Lung (tissue), 12 donors: ENCODE data around the gene ALKBH3. TPM values are rescaled to one million over a fixed set of nuclear protein-coding genes. Genes with fewer than 3 reads are reported as not detected.

Source experiments
- ATAC-seq: fragments of 200-7000 bp; cut with Tn5 transposase; one replicate; pipeline ENCODE4 v1.9.1; 2020; ENCODE audit warnings: moderate number of reproducible peaks; ENCODE audit not compliant: insufficient read depth, low FRiP score
- DNase-seq, 3 donors: peaks; one replicate each; pipeline ENCODE4 v3.0.0-alpha.2; 2013 to 2017
- H3K27ac ChIP-seq, 2 donors: one replicate each; pipeline ENCODE4 v1.5.1; 2013; ENCODE audit warnings: mild to moderate bottlenecking in 2 of 2, moderate library complexity in 2 of 2, control low read depth in 1 of 2, inconsistent platforms in 1 of 2, low read depth in 1 of 2, low read length in 1 of 2
- H3K27me3 ChIP-seq, 3 donors: one replicate each; pipeline ENCODE4 v1.5.1; 2013; ENCODE audit warnings: low read length in 2 of 3; ENCODE audit not compliant: control insufficient read depth in 3 of 3, insufficient read depth in 3 of 3
- H3K36me3 ChIP-seq, 4 donors: one replicate each; pipeline ENCODE4 v1.5.1; 2013; ENCODE audit warnings: low read length in 4 of 4, mild to moderate bottlenecking in 1 of 4, moderate library complexity in 1 of 4; ENCODE audit not compliant: control insufficient read depth in 4 of 4, insufficient read depth in 4 of 4
- H3K4me1 ChIP-seq, 5 donors: one replicate each; pipeline ENCODE4 v1.5.1; 2013; ENCODE audit warnings: low read length in 5 of 5, mild to moderate bottlenecking in 2 of 5, moderate library complexity in 1 of 5; ENCODE audit not compliant: control insufficient read depth in 5 of 5, insufficient read depth in 5 of 5
- H3K4me3 ChIP-seq: one replicate; pipeline ENCODE4 v1.5.1; 2013; ENCODE audit warnings: mild to moderate bottlenecking, control low read depth, moderate library complexity
- H3K9ac ChIP-seq, 2 donors: one replicate each; pipeline ENCODE4 v1.5.1; 2013; ENCODE audit warnings: low read length in 2 of 2, control low read depth in 1 of 2; ENCODE audit not compliant: insufficient read depth in 1 of 2
- H3K9me3 ChIP-seq, 4 donors: one replicate each; pipeline ENCODE4 v1.5.1; 2013; ENCODE audit warnings: low read length in 3 of 4, mild to moderate bottlenecking in 1 of 4, moderate library complexity in 1 of 4; ENCODE audit not compliant: control insufficient read depth in 4 of 4, insufficient read depth in 3 of 4
- CTCF ChIP-seq: IDR thresholded peaks from 2 replicates; pipeline ENCODE4 v1.5.1; 2012; ENCODE audit warnings: mild to moderate bottlenecking; ENCODE audit errors: control extremely low read depth, extremely low read depth
- WGBS, 2 donors: extraction: QIAGEN DNeasy Blood & Tissue Kit; methylation state at CpG; one replicate each; pipeline ENCODE4 v1.1.7; 2013; 5-methylcytosine and 5-hydroxymethylcytosine counted together
- polyA plus RNA-seq, 2 donors: library from polyadenylated mRNA; stranded (reverse); fragments of 200-250 nt; gene quantifications; one replicate each; pipeline ENCODE4 v1.2.1, GENCODE V29; 2013
- total RNA-seq, 2 donors: library from RNA; depleted of rRNA in 1 of 2; stranded (reverse); fragments of >200 nt in 1 of 2; gene quantifications; one replicate each; pipeline ENCODE4 v1.2.1, GENCODE V29; 2014 to 2021
- donor health status: control.
- donor health status: control.
- donor health status: Bipolar disorder and iron deficiency.
- donor health status: healthy.
- donor health status: DM: yes; HTN: yes; CAD: no.

The ALKBH3 gene
- total and polyA plus RNA-seq, 4 donors = 22.6 to 43.7 (median 33.2) TPM

- Histone ChIP-seq H3K36me3 (no peaks in the 10 kb centered on the region), H3K4me1 (peaks cover 0 to 11% (median 0%) of the 10 kb centered on the region in 5 donors), H3K4me3 (no peak overlapping the region), H3K27ac (no peak overlapping the region), H3K9me3 (peaks cover 0 to 2% (median 0%) of the 10 kb centered on the region in 4 donors), H3K27me3 (no peaks in the 10 kb centered on the region), H3K9ac (no peak overlapping the region)
- DNase-seq = no peak
- ATAC-seq = no peak
- no peak for TF ChIP-seq CTCF
- WGBS, 2 donors = 87 to 89% methylated on average over 6 of the region's 6 CpGs
These were observed 71.4 kb downstream of the ALKBH3 start for GRCh38 chr11:43952020-43952400.

- ATAC-seq (no peak), DNase-seq (no peak)
- peaks cover 0 to 2% (median 0%) of the 10 kb centered on the region in 4 donors for H3K9me3 ChIP-seq
- H3K36me3 ChIP-seq = no peaks in the 10 kb centered on the region
- WGBS, 2 donors = 84 to 87% methylated on average over 12 of the region's 12 CpGs
- no peak overlapping the region for H3K4me3 ChIP-seq
- H3K9ac ChIP-seq = no peak overlapping the region
- TF ChIP-seq CTCF = no peak
- peaks cover 0 to 7% (median 0%) of the 10 kb centered on the region in 5 donors for H3K4me1 ChIP-seq
- H3K27ac ChIP-seq = no peak overlapping the region
- H3K27me3 ChIP-seq = no peaks in the 10 kb centered on the region
These were observed 72.0 kb downstream of the ALKBH3 start for GRCh38 chr11:43952401-43953342.

- Histone ChIP-seq H3K36me3 (no peaks in the 10 kb centered on the region), H3K9me3 (peaks cover 0 to 2% (median 0%) of the 10 kb centered on the region in 4 donors), H3K4me3 (no peak overlapping the region), H3K9ac (no peak overlapping the region), H3K27ac (no peak overlapping the region), H3K4me1 (peaks cover 0 to 2% (median 0%) of the 10 kb centered on the region in 5 donors), H3K27me3 (no peaks in the 10 kb centered on the region)
- ATAC-seq (no peak), DNase-seq (no peak)
- no peak for TF ChIP-seq CTCF
- 91 to 93% methylated on average over 6 of the region's 6 CpGs for WGBS, 2 donors
These were observed 72.9 kb downstream of the ALKBH3 start for GRCh38 chr11:43953521-43953920.
